HT1080 (cell line): ENCODE measurements around the gene GNAO1. TPM values are rescaled to one million over a fixed set of nuclear protein-coding genes. Genes with fewer than 3 reads are reported as not detected.
A peak's percentile ranks its signal among the peaks of the same experiment; 100 is the strongest.

Experiments used
- DNase-seq: peaks from one replicate; pipeline ENCODE4 v3.0.0-alpha.2; 2015; ENCODE audit warnings: low read depth
- total RNA-seq: library from RNA; depleted of rRNA; stranded (reverse); fragments of >200 nt; shearing (Covaris generic); gene quantifications from 2 replicates; pipeline ENCODE4 v1.2.3, GENCODE V29; 2014

The GNAO1 gene
- total RNA-seq, 1 experiment from 2014 or later, result 0.05 TPM

- no peak for DNase-seq
Measured at GRCh38 chr16:56263711-56264608, 72.7 kb downstream of the GNAO1 start.

GRCh38 chr16:56264609-56264972 lies 73.3 kb downstream of the GNAO1 start:
- no peak for DNase-seq

DNA sequence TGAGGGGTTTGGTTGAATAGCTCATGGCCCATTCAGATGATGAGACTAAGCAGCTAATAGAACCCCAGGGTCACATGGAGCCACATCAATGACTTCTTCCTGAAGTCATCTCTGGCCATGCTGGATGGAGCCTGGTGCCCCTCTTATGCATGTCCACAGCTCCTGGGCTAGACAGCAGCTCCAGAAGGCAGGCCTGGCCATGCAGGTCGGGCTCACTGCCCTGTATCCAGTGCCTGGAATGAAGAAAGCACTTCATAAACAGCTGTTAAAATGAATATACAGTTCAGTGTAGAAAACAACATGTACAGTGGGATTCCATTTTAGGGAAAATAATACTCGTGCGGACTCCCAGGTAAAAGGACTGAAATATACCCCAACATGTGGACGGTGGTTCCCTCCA lies 73.9 kb downstream of the GNAO1 start:
- DNase-seq, result no peak

- no peak for DNase-seq
Measured at GRCh38 chr16:56265746-56266145, 74.5 kb downstream of the GNAO1 start.

DNA sequence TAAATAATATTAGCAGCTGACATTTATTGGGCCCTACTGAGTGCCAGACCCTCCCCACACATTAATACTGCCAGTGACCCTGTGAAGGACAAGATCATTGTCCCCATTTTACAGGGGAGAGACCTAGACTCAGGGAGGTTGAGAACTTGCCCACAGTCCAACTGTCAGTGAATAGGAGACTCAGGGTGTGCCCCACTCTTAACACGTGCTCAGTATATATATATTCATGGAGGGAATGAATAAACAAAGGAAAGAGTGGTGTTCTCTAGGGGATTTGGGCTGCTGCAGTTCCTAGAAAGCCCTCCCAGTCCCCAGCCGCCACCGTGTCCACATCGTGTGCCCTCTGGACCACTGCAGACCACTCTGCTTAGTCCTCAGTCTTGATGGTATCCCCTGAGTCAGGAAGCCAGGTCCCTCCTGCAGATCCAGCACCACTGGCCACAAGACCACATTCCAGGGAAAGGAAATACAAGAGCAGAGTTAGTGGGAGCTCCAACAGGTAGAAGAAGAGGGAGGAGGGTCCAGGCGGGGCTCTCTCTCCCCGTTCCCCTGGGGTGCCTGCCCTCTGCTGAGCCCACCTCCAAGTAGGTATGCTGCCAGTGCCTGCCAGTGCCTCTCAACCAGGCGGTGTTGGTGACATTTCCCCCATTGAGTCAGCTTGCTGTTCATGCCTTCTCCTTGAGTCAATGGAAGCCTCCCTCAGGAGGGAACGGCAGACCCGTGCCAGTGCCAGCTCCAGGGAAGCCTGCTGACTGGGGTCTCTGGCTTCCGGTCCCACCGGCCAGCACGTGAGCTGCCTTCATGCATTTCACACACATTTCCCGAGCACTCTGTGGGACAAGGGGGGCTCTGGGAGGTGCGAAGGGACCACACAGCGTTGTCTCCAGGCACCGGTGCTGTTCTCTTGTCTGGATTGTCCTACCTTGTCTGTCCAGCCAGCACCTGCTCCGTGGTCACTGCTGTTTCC lies 75.6 kb downstream of the GNAO1 start:
- DNase-seq, result no peak

DNA sequence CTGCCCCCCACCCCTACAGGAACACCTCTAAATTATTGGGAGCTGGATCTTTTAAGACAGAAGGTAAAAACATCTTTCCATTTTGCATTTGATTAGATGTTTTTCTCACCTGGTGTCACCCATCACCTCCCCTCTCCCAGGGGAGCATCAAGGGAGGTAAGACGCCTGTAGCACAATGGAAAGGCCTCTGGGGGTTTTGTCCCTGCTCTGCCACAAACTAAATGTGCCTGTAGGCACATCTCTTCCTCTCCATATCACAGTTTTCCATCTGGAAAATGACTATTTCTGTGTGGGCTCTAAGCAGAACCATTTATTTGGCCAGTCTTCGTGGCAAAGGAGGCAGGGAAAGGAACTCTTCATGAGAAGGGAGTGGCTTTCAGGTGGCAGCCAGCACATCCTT lies 76.6 kb downstream of the GNAO1 start:
- DNase-seq, result no peak

DNA sequence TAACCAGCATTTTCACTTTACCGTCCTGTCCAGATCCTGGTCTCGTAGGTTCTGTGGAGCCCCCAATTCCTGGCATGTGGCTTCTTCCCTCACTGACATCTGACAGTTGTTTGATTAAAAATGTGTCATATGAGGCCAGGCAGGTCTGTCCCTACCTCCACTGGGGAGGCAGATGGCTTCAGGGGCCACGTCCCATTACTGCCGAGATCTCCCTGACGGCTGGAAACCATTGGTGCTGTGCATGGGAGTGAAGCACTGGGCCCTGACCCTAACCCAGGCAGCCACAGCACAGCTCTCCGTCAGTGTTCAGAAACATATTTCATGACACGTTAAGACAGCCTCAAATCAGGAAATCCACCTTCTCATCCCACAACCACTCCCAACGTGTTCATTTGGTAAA lies 77.5 kb downstream of the GNAO1 start:
- DNase-seq, result no peak

DNA sequence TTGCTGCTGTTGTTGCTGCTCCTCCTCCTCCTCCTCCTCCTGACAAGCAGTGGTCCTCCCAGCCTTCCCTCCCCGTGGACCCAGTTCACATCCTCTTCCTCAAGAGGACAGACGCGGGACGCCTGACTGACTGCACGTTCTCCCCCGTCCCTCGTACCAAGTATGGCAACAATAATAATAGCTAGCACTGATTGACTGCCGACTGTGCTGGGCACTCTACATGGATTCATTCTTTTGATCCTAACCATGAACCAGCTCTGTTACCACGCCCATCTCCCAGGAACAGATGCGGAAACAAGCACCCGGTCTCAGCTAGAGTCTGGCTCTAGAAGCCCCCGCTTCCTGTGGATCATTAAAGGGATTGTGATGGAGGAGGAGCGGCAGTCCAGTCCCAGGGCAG lies 78.0 kb downstream of the GNAO1 start:
- no peak for DNase-seq

GRCh38 chr16:56269811-56270684 lies 78.8 kb downstream of the GNAO1 start:
- DNase-seq, result peak; percentile 54

DNA sequence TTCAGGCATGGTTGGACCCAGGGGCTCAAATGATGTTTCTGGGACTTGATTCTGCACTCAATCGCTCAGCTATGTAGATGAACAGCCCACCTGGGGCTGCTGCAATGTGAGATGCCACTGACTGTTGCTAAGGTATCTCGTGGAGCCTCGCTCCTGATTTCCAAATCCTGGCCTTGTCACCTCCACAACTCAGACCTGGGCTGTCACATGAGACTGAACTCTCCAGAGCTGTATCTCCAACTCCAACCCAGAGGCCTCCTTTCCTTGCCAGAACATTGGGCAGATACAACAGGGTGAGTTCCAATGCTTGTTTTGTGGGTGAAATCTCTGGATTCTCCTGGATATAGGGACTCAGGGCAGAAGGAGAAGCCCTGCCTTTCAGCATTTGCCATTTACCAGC lies 79.5 kb downstream of the GNAO1 start:
- no peak for DNase-seq

DNA sequence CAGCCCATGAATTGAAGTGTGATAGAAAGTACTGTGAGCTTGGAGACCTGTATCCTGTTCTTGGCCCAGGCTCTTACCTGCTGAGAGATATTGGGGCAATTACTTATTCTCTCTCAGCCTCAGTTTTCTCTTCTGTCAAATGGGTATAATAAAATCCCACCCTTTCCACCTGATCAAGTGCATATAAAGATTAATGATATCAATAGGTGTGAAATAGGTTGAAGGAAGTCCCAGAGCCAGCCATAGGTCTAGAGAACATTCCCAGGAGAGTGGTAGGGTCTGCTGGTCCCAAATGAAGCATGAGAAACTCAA lies 81.2 kb downstream of the GNAO1 start:
- no peak for DNase-seq

- DNase-seq, result no peak
Measured at GRCh38 chr16:56273615-56274014, 82.3 kb downstream of the GNAO1 start.

DNA sequence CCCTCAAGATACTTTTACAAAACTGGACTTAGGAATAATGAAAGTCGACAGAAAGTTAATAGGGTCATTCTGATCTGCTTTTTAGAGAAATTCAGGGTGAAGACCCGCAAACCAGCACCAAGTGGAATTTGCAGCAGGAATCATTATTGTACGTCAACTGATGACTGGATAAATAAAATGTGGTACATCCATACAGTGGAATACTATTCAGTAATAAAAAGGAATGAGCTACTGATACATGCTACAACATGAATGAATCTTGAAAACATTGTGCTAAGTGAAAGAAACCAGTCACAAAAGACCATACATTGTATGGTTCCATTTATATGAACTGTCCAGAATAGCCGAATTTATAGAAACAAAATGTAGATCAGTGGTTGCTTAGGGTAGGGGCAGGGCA lies 83.1 kb downstream of the GNAO1 start:
- no peak for DNase-seq

DNA sequence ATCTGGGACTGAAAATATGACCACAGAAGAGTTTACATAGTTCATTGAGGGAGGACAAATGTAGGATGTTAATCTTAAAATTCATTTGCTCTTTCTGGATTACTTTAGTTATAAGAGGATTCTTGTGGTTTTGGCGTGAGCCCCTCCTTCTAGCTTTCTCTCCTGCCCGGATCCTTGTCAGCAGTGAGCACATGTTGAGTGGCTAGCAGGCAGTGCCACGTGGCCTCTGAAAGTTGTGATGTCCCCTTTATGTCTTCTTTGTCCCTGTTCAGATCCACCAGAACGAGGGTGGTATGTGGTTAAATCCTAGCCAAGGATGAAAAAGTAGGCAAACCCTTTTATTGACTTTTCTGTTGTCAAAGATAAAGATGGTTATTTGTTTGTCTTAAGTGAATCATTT lies 83.8 kb downstream of the GNAO1 start:
- DNase-seq, result no peak

DNA sequence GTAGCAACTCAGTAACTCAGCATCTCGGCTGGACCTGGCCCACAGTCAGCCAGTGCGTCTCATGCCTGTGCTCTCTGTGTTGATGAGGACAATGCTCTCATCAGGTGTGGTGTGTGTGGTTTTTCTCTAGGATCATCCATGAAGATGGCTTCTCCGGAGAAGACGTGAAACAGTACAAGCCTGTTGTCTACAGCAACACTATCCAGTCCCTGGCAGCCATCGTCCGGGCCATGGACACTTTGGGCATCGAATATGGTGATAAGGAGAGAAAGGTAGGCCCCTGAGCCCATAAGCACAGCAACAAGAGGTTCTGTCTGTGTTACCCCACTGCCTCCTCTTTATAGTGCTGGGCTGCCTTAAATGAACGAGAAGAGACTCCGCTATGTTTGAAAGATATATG lies 84.5 kb downstream of the GNAO1 start:
- DNase-seq, result no peak

DNA sequence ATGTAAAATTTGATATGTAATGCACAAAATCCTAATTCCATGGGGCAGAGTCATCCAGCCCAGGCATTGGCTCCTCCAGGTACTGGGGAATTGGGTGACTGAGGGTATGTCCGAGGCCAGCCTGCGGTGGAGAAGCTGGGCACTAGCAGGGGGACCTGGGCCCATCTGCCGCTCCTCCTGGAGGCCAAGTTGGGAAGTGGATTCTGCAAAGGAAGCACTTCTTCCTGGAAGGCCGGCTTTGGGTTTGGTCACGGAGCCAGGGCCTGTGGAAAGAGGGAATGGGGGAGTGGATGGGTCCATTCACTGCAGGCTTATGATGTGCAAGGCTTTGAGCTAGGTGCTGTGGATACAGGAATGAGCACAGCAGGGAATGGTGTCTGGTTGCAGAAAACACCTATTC lies 85.8 kb downstream of the GNAO1 start:
- DNase-seq, result peak; percentile 8

DNA sequence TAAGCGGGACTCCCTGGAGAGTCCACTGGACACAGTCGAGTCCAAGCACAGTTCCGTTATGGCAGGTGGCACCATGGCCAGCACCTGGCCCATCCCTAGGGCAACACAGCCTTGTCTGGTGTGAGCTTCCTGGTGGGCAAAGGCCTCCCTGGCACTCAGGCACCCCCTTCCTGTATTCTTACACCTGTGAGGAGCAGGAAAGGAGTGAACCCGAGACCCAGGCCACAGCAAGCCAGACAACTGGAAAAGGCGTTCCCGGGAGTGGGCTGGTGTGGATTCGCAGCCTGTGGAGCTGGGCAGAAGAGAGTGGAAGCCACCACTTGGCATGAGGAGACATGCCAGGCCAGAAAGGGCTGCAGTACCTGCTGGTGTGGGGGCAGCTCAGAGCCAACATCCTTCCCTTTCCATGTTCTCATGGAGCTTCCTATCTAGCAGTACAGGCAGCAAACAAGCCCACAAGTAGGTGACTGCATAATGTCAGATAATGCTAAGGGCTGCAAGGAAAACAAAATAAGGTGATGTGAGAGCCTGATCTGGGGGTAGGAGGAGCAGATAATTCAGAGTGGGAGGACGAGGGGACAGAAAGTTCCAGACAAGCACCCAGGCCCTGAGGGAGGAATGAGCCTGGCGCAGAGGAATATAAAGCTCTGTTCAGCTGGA lies 87.0 kb downstream of the GNAO1 start:
- no peak for DNase-seq

DNA sequence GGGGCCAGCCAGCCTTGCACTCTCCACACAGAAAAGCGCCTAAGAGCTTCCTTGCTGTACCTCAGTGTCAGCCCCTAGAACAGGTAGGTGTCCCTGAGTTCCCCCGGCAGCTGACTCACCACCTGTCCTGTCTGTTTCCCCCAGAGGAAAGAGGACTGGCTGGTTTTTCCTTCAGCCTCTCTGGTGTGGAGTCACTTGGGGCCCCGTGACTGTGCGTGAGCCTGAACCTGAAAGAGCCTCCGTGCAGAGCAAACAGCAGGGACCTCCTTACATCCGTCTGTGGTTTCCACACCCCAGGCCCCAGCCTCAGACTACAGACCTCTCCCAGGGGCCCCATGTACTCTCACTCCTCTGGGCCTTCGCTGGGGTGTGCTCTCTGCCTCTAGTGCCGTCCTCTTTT lies 87.8 kb downstream of the GNAO1 start:
- no peak for DNase-seq

DNA sequence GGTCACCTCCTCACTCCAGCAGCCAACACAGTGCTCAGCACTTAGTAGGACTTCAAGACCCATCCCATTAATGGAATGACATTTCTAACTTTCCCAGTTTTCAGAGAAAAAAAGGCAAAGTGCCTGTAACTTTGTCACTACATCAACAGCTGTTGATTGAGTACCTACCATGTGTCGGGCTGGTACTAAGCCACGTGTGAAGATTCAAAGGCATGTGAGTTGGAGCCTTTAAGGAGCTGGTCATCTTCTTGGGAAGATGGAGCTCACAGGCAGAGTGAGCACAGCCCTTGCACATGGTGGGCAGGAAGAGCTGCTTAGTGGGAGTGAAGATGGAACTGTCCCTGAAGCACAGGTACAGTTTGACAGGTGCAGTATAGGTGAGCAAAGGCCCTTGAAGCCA lies 88.6 kb downstream of the GNAO1 start:
- no peak for DNase-seq

GRCh38 chr16:56281249-56281805 lies 90.0 kb downstream of the GNAO1 start:
- DNase-seq, result peak; percentile 12

GRCh38 chr16:56282451-56282850 lies 91.2 kb downstream of the GNAO1 start:
- no peak for DNase-seq
